GM20000 (cell line): ENCODE measurements around the gene CAMKMT.

Source experiments
- DNase-seq: peaks from one replicate; pipeline ENCODE4 v3.0.0; 2012; ENCODE audit warnings: low spot score
- CTCF ChIP-seq: IDR thresholded peaks from 2 replicates; pipeline ENCODE4 v1.5.1; 2012; ENCODE audit warnings: mild to moderate bottlenecking, control low read depth; ENCODE audit errors: extremely low read depth, missing control alignments

The CAMKMT gene

GRCh38 chr2:44477657-44478414, 116.1 kb downstream of the CAMKMT start:
- TF ChIP-seq CTCF, result no peak
- no peak for DNase-seq

- DNase-seq, result peak; percentile 67
- peak; percentile 95 for TF ChIP-seq CTCF
These were observed 117.6 kb downstream of the CAMKMT start for GRCh38 chr2:44479127-44479887.

GRCh38 chr2:44480068-44480467, 118.3 kb downstream of the CAMKMT start:
- TF ChIP-seq CTCF, result no peak
- no peak for DNase-seq

GRCh38 chr2:44487052-44487451, 125.3 kb downstream of the CAMKMT start:
- no peak for DNase-seq

GRCh38 chr2:44490726-44491125, 129.0 kb downstream of the CAMKMT start:
- TF ChIP-seq CTCF, result no peak
- no peak for DNase-seq

More at GRCh38 chr2:44487052-44487451, 125.3 kb downstream of the CAMKMT start:
- no peak for TF ChIP-seq CTCF

- DNase-seq, result no peak
- no peak for TF ChIP-seq CTCF
These were observed 132.3 kb downstream of the CAMKMT start for GRCh38 chr2:44494006-44494405.

- DNase-seq, result no peak
- TF ChIP-seq CTCF, result no peak
These were observed 133.3 kb downstream of the CAMKMT start for GRCh38 chr2:44495035-44495434.
